Stimulated activated CD8-positive, alpha-beta memory T cell treated with anti-CD3 and anti-CD28 coated beads, Interleukin-15, amount 100 ng/mL, for 4 hours (primary cell): Measurements from ENCODE around the gene HOXA4.

Experiments used
- DNase-seq, 2 donors: peaks; one replicate each; pipeline ENCODE4 v3.0.0-alpha.2; 2020; ENCODE audit warnings: low read depth in 2 of 2

The HOXA4 gene

GRCh38 chr7:27094304-27095049 lies 36.1 kb downstream of the HOXA4 start:
- DNase-seq = no peak

GRCh38 chr7:27093184-27093895 lies 37.2 kb downstream of the HOXA4 start:
- DNase-seq = no peak

GRCh38 chr7:27092819-27093110 lies 37.8 kb downstream of the HOXA4 start:
- DNase-seq = no peak

- no peak for DNase-seq
Measured at GRCh38 chr7:27091941-27092818, 38.4 kb downstream of the HOXA4 start.

GRCh38 chr7:27091105-27091504 lies 39.5 kb downstream of the HOXA4 start:
- no peak for DNase-seq

GRCh38 chr7:27088002-27088922 lies 42.3 kb downstream of the HOXA4 start:
- no peak for DNase-seq

- DNase-seq = no peak
Measured at GRCh38 chr7:27083646-27084045, 46.9 kb downstream of the HOXA4 start.

- DNase-seq = no peak
Measured at GRCh38 chr7:27082171-27082570, 48.4 kb downstream of the HOXA4 start.

- DNase-seq = no peak
Measured at GRCh38 chr7:27080844-27081436, 49.6 kb downstream of the HOXA4 start.

- DNase-seq = no peak
Measured at GRCh38 chr7:27079234-27079975, 51.2 kb downstream of the HOXA4 start.

- DNase-seq = no peak
Measured at GRCh38 chr7:27078616-27079233, 51.8 kb downstream of the HOXA4 start.
